Prostate gland (tissue), 2 donors: ENCODE measurements around the gene CIPC. TPM values are rescaled to one million over a fixed set of nuclear protein-coding genes. Genes with fewer than 3 reads are reported as not detected.

Experiments
- DNase-seq: peaks from one replicate; pipeline ENCODE4 v3.0.0-alpha.2; 2019; ENCODE audit warnings: low spot score
- H3K27ac ChIP-seq, 2 donors: fragments of 200-600 bp; sonication (generic); 2 replicates each; pipeline ENCODE4 v1.5.1; 2017 to 2019
- H3K27me3 ChIP-seq: fragments of 200-600 bp; sonication (generic); replicated peaks from 2 replicates; pipeline ENCODE4 v1.5.1; 2019; ENCODE audit not compliant: insufficient read depth
- H3K36me3 ChIP-seq, 2 donors: fragments of 200-600 bp; sonication (generic); 1 replicate in 1 of 2; 2 replicates in 1 of 2; pipeline versions ENCODE4 v1.5.1 to v1.8.1; 2017 to 2019
- H3K4me1 ChIP-seq: fragments of 200-600 bp; sonication (generic); replicated peaks from 2 replicates; pipeline ENCODE4 v1.5.1; 2019
- H3K4me3 ChIP-seq, 2 donors: fragments of 200-600 bp; sonication (generic); 2 replicates each; pipeline ENCODE4 v1.5.1; 2017 to 2019
- H3K9me3 ChIP-seq: fragments of 200-600 bp; sonication (generic); 2 replicates; pipeline ENCODE4 v1.5.1; 2017
- POLR2A ChIP-seq: fragments of 450-650 bp; IDR thresholded peaks from one replicate; pipeline ENCODE4 v1.6.1; 2016; ENCODE audit warnings: antibody characterized with exemption, mild to moderate bottlenecking
- POLR2AphosphoS5 ChIP-seq: sonication (generic); formaldehyde crosslinking; IDR thresholded peaks from one replicate; pipeline ENCODE4 v1.6.1; 2017; ENCODE audit warnings: antibody characterized with exemption
- WGBS: methylation state at CpG from one replicate; pipeline ENCODE4 v1.1.5; 2018; 5-methylcytosine and 5-hydroxymethylcytosine counted together
- intact Hi-C: fragments of 100-400 bp; cut with DNase I; formaldehyde crosslinking; loops from one replicate; pipeline ENCODE4 v1.14.2; 2022
- total RNA-seq, 2 donors: library from RNA; depleted of rRNA; stranded (reverse); fragments of >200 nt; gene quantifications; one replicate each; pipeline ENCODE4 v1.1.0, GENCODE V29; 2016
- TF ChIP-seq, protein P1 (sequence below), 4 experiments: fragments of 200-600 bp in 2 of 4; fragments of 450-650 bp in 2 of 4; sonication (generic) in 2 of 4; IDR thresholded peaks; 1 replicate in 3 of 4; 2 replicates in 1 of 4; pipeline ENCODE4 v1.5.1; 2016 to 2019; ENCODE audit warnings: antibody characterized with exemption in 4 of 4, mild to moderate bottlenecking in 2 of 4, moderate library complexity in 2 of 4

CIPC gene
- total RNA-seq, 2 donors from 2014 or later = 45.1 to 63.3 TPM

GRCh38 chr14:77145975-77146740 is 48.1 kb downstream of the CIPC start:
- TF ChIP-seq, protein P1, sequence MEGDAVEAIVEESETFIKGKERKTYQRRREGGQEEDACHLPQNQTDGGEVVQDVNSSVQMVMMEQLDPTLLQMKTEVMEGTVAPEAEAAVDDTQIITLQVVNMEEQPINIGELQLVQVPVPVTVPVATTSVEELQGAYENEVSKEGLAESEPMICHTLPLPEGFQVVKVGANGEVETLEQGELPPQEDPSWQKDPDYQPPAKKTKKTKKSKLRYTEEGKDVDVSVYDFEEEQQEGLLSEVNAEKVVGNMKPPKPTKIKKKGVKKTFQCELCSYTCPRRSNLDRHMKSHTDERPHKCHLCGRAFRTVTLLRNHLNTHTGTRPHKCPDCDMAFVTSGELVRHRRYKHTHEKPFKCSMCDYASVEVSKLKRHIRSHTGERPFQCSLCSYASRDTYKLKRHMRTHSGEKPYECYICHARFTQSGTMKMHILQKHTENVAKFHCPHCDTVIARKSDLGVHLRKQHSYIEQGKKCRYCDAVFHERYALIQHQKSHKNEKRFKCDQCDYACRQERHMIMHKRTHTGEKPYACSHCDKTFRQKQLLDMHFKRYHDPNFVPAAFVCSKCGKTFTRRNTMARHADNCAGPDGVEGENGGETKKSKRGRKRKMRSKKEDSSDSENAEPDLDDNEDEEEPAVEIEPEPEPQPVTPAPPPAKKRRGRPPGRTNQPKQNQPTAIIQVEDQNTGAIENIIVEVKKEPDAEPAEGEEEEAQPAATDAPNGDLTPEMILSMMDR (IDR thresholded peaks at IDR 0.05) = no peak
- TF ChIP-seq POLR2A = no peak
- no peak for TF ChIP-seq POLR2AphosphoS5
- H3K36me3 ChIP-seq = no peaks in the 10 kb centered on the region
- no peak overlapping the region for H3K4me3 ChIP-seq
- H3K9me3 ChIP-seq = no peaks in the 10 kb centered on the region
- peaks cover 4% of the 10 kb centered on the region for H3K27me3 ChIP-seq
- H3K27ac ChIP-seq = no peak overlapping the region
- H3K4me1 ChIP-seq = peaks cover under 1% of the 10 kb centered on the region
- intact Hi-C loops = no loop called here
- DNase-seq = no peak
- 7% methylated on average over 10 of the region's 10 CpGs for WGBS

DNA sequence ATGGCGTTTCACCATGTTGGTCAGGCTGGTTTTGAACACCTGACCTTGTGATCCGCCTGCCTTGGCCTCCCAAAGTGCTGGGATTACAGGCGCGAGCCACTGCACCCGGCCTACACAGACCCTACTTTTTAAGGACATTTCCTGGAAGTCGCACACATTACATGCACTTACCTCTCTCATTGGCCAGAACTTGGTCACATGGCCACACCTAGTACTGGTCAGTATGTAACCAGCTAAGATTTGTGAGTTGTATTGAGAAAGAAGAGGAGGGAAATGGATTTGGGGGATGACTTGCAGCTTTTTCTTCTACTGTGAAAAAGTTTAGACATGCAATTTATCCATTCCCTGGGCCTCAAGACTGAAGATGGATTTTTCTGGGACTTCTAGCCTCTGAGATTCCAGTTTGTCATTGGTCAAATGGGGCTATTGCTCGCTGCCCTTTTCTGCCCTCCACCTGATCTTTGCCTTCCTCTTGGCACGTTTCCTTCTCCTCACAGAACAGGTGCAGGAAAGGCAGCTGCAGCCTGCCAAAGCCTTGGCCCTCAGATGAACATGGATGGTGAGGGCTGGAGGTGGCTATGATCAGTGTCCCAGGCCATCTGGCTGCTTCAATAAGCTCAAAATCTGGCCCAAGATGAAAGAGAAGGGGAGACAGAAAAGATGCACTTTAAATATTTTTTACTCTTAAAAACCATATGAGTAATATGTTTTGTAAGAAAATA is 50.6 kb downstream of the CIPC start:
- Histone ChIP-seq H3K36me3 (no peaks in the 10 kb centered on the region), H3K27ac (no peak overlapping the region), H3K27me3 (no peaks in the 10 kb centered on the region), H3K4me3 (no peak overlapping the region), H3K4me1 (no peaks in the 10 kb centered on the region), H3K9me3 (no peaks in the 10 kb centered on the region)
- intact Hi-C loops = no loop called here
- 72% methylated on average over 8 of the region's 8 CpGs for WGBS
- TF ChIP-seq, protein P1 (IDR thresholded peaks at IDR 0.05) = no peak
- TF ChIP-seq POLR2A = no peak
- no peak for TF ChIP-seq POLR2AphosphoS5
- no peak for DNase-seq

- no peak for DNase-seq
- H3K27ac ChIP-seq = no peak overlapping the region
- TF ChIP-seq, protein P1 (IDR thresholded peaks at IDR 0.05) = peak in 1 of 4 experiments; percentile 11
- TF ChIP-seq POLR2A (no peak), POLR2AphosphoS5 (no peak)
- no peak overlapping the region for H3K4me3 ChIP-seq
- no peaks in the 10 kb centered on the region for H3K9me3 ChIP-seq
- no peaks in the 10 kb centered on the region for H3K4me1 ChIP-seq
- H3K27me3 ChIP-seq = no peaks in the 10 kb centered on the region
- 5% methylated on average over 5 of the region's 5 CpGs for WGBS
- H3K36me3 ChIP-seq = no peaks in the 10 kb centered on the region
- intact Hi-C loops = no loop called here
Observed at GRCh38 chr14:77151245-77151644, 53.2 kb downstream of the CIPC start.

DNA sequence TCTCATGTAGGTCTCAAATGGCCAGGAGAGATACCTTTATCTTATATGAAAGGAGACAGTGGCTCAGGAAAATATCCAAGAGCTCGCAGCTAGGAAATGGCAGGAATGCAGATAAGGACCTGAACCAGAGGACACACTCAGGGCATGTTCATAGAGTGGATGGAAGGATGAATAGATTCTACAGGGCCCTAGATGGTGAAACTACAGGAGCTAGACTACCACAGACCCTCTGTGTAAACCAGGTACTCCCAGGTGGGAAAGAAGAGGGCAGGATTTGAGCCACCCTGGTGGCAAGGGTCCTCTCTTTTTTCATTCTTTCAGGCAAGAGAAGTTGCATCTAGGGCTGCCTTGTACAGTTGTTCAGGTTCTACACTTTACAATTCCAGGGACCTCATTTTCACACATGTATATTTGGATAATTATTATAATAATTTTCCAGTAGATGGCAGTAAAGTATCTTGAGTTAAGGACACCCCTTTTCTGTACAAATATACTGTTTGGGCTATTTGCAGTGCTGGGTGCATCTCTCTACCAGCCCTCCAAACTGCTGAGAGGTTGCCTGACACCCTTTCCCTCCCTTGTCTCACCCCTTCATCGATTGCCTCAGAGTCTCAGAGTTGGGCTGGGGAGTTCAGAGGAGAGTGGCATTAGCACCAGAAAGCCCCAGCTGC is 54.0 kb downstream of the CIPC start:
- Histone ChIP-seq H3K27me3 (no peaks in the 10 kb centered on the region), H3K4me1 (no peaks in the 10 kb centered on the region), H3K9me3 (no peaks in the 10 kb centered on the region), H3K27ac (no peak overlapping the region), H3K4me3 (no peak overlapping the region), H3K36me3 (no peaks in the 10 kb centered on the region)
- 28% methylated on average over 2 of the region's 2 CpGs for WGBS
- no peak for DNase-seq
- intact Hi-C loops = no loop called here
- TF ChIP-seq, protein P1 (IDR thresholded peaks at IDR 0.05) = peak in 3 of 4 experiments; percentile 11 to 29 (median 17)
- no peak for TF ChIP-seq POLR2AphosphoS5
